ENCODE measurements around the gene KCNMB2.

Gene KCNMB2

GRCh38 chr3:178823150-178823549 lies 286.9 kb downstream of the KCNMB2 start:
- no peak for TF ChIP-seq CTCF (IDR thresholded peaks at IDR 0.05)
- Histone ChIP-seq H3K27ac (no peak overlapping the region), H3K36me3 (no peaks in the 10 kb centered on the region), H3K9me3 (no peaks in the 10 kb centered on the region), H3K27me3 (no peaks in the 10 kb centered on the region), H3K4me1 (ENCODE audit: control insufficient read depth in 1 of 2, insufficient read depth in 1 of 2, low read depth in 1 of 2, low read length in 1 of 2) (no peaks in the 10 kb centered on the region), H3K4me3 (ENCODE audit: low read depth in 1 of 2, low read length in 1 of 2) (no peak overlapping the region)

GRCh38 chr3:178823591-178824246 lies 287.5 kb downstream of the KCNMB2 start:
- Histone ChIP-seq H3K4me1 (ENCODE audit: control insufficient read depth in 1 of 2, insufficient read depth in 1 of 2, low read depth in 1 of 2, low read length in 1 of 2) (no peaks in the 10 kb centered on the region), H3K4me3 (ENCODE audit: low read depth in 1 of 2, low read length in 1 of 2) (no peak overlapping the region), H3K9me3 (no peaks in the 10 kb centered on the region), H3K36me3 (no peaks in the 10 kb centered on the region), H3K27me3 (no peaks in the 10 kb centered on the region), H3K27ac (no peak overlapping the region)
- no peak for TF ChIP-seq CTCF (IDR thresholded peaks at IDR 0.05)

GRCh38 chr3:178826435-178827123 lies 290.3 kb downstream of the KCNMB2 start:
- Histone ChIP-seq H3K4me3 (ENCODE audit: low read depth in 1 of 2, low read length in 1 of 2) (no peak overlapping the region), H3K27me3 (no peaks in the 10 kb centered on the region), H3K9me3 (no peaks in the 10 kb centered on the region), H3K27ac (no peak overlapping the region), H3K36me3 (no peaks in the 10 kb centered on the region), H3K4me1 (ENCODE audit: control insufficient read depth in 1 of 2, insufficient read depth in 1 of 2, low read depth in 1 of 2, low read length in 1 of 2) (no peaks in the 10 kb centered on the region)
- no peak for TF ChIP-seq CTCF (IDR thresholded peaks at IDR 0.05)

- Histone ChIP-seq H3K27me3 (no peaks in the 10 kb centered on the region), H3K36me3 (no peaks in the 10 kb centered on the region), H3K27ac (no peak overlapping the region), H3K4me1 (ENCODE audit: control insufficient read depth in 1 of 2, insufficient read depth in 1 of 2, low read depth in 1 of 2, low read length in 1 of 2) (no peaks in the 10 kb centered on the region), H3K4me3 (ENCODE audit: low read depth in 1 of 2, low read length in 1 of 2) (no peak overlapping the region), H3K9me3 (no peaks in the 10 kb centered on the region)
- no peak for TF ChIP-seq CTCF (IDR thresholded peaks at IDR 0.05)
These were observed 291.1 kb downstream of the KCNMB2 start for GRCh38 chr3:178827285-178827856.

GRCh38 chr3:178833695-178834094 lies 297.5 kb downstream of the KCNMB2 start:
- no peak for TF ChIP-seq CTCF (IDR thresholded peaks at IDR 0.05)
- Histone ChIP-seq H3K4me1 (ENCODE audit: control insufficient read depth in 1 of 2, insufficient read depth in 1 of 2, low read depth in 1 of 2, low read length in 1 of 2) (no peaks in the 10 kb centered on the region), H3K27me3 (no peaks in the 10 kb centered on the region), H3K9me3 (no peaks in the 10 kb centered on the region), H3K4me3 (ENCODE audit: low read depth in 1 of 2, low read length in 1 of 2) (no peak overlapping the region), H3K36me3 (no peaks in the 10 kb centered on the region), H3K27ac (no peak overlapping the region)
